ENCODE results near the gene TSGA10. TPM values are rescaled to one million over a fixed set of nuclear protein-coding genes. Genes with fewer than 3 reads are reported as not detected.

The TSGA10 gene
- polyA plus RNA-seq, 3 donors, result 12.0 to 13.8 (median 13.3) TPM

- DNase-seq (ENCODE audit: low read depth in 3 of 3, low spot score in 2 of 3), result no peak
Measured at GRCh38 chr2:98952966-98953365, 201.8 kb downstream of the TSGA10 start.

GRCh38 chr2:98948956-98949739 lies 205.6 kb downstream of the TSGA10 start:
- DNase-seq (ENCODE audit: low read depth in 3 of 3, low spot score in 2 of 3), result no peak

- DNase-seq (ENCODE audit: low read depth in 3 of 3, low spot score in 2 of 3), result no peak
Measured at GRCh38 chr2:98947554-98947953, 207.2 kb downstream of the TSGA10 start.

Other genes starting within 250 kb of the TSGA10 start
- 1 to 10 TPM; 2.4 to 3.0 (median 2.5) TPM for gene CRACDL, start 218.7 kb downstream of the TSGA10 start, polyA plus RNA-seq (ENCODE audit: insufficient read length in 3 of 3)
- 10 to 100 TPM; 11.2 to 13.5 (median 12.5) TPM for gene C2orf15, start 13.2 kb downstream of the TSGA10 start, polyA plus RNA-seq (ENCODE audit: insufficient read length in 3 of 3)
- gene LIPT1, start within 50 bp of the TSGA10 start, polyA plus RNA-seq (ENCODE audit: insufficient read length in 3 of 3), result 10 to 100 TPM; 12.9 to 15.4 (median 13.6) TPM
- gene MITD1, start 26.1 kb upstream of the TSGA10 start, polyA plus RNA-seq (ENCODE audit: insufficient read length in 3 of 3), result 10 to 100 TPM; 47.2 to 56.4 (median 54.1) TPM
- gene MRPL30, start 26.2 kb upstream of the TSGA10 start, polyA plus RNA-seq (ENCODE audit: insufficient read length in 3 of 3), result 10 to 100 TPM; 51.9 to 58.8 (median 53.0) TPM
- gene LYG2, start 100.7 kb upstream of the TSGA10 start, polyA plus RNA-seq (ENCODE audit: insufficient read length in 3 of 3), result under 1 TPM; 0.19 to 0.33 (median 0.24) TPM
- 1 to 10 TPM; 3.1 to 4.1 (median 4.0) TPM for gene LYG1, start 146.3 kb upstream of the TSGA10 start, polyA plus RNA-seq (ENCODE audit: insufficient read length in 3 of 3)
- 10 to 100 TPM; 47.4 to 54.5 (median 51.0) TPM for gene TXNDC9, start 181.4 kb upstream of the TSGA10 start, polyA plus RNA-seq (ENCODE audit: insufficient read length in 3 of 3)
- gene EIF5B, start 182.4 kb upstream of the TSGA10 start, polyA plus RNA-seq (ENCODE audit: insufficient read length in 3 of 3), result 10 to 100 TPM; 70.0 to 80.8 (median 72.2) TPM

All from right renal cortex interstitium (tissue), 3 donors.